HG02973 (cell line): ENCODE measurements around the gene TMEM213.

Source experiments
- ATAC-seq: cut with Tn5 transposase; IDR thresholded peaks from one replicate; pipeline ENCODE4 v1.9.1; 2021; ENCODE audit warnings: moderate library complexity; ENCODE audit not compliant: unreplicated experiment

The TMEM213 gene

GRCh38 chr7:138837627-138838026 lies 39.8 kb downstream of the TMEM213 start:
- ATAC-seq = no peak

- no peak for ATAC-seq
Observed at GRCh38 chr7:138838166-138838565, 40.4 kb downstream of the TMEM213 start.

GRCh38 chr7:138842111-138842510 lies 44.3 kb downstream of the TMEM213 start:
- ATAC-seq = no peak

- no peak for ATAC-seq
Observed at GRCh38 chr7:138843632-138844580, 46.1 kb downstream of the TMEM213 start.

GRCh38 chr7:138845711-138846110 lies 47.9 kb downstream of the TMEM213 start:
- no peak for ATAC-seq

GRCh38 chr7:138848056-138848980 lies 50.5 kb downstream of the TMEM213 start:
- no peak for ATAC-seq

GRCh38 chr7:138849701-138850100 lies 51.9 kb downstream of the TMEM213 start:
- no peak for ATAC-seq

- no peak for ATAC-seq
Observed at GRCh38 chr7:138852469-138852868, 54.7 kb downstream of the TMEM213 start.

- no peak for ATAC-seq
Observed at GRCh38 chr7:138853448-138853847, 55.7 kb downstream of the TMEM213 start.

GRCh38 chr7:138854115-138854645 lies 56.4 kb downstream of the TMEM213 start:
- ATAC-seq = no peak

- ATAC-seq = no peak
Observed at GRCh38 chr7:138857728-138858127, 59.9 kb downstream of the TMEM213 start.

GRCh38 chr7:138861051-138861450 lies 63.3 kb downstream of the TMEM213 start:
- ATAC-seq = no peak

GRCh38 chr7:138863931-138864330 lies 66.1 kb downstream of the TMEM213 start:
- ATAC-seq = no peak

- ATAC-seq = no peak
Observed at GRCh38 chr7:138864667-138865066, 66.9 kb downstream of the TMEM213 start.

GRCh38 chr7:138865843-138866242 lies 68.0 kb downstream of the TMEM213 start:
- no peak for ATAC-seq

GRCh38 chr7:138866353-138866752 lies 68.6 kb downstream of the TMEM213 start:
- ATAC-seq = no peak

GRCh38 chr7:138867744-138868143 lies 70.0 kb downstream of the TMEM213 start:
- ATAC-seq = no peak

- no peak for ATAC-seq
Observed at GRCh38 chr7:138868711-138869110, 70.9 kb downstream of the TMEM213 start.

- no peak for ATAC-seq
Observed at GRCh38 chr7:138869353-138869752, 71.6 kb downstream of the TMEM213 start.

GRCh38 chr7:138871065-138871813 lies 73.4 kb downstream of the TMEM213 start:
- no peak for ATAC-seq

- ATAC-seq = no peak
Observed at GRCh38 chr7:138871814-138872090, 74.0 kb downstream of the TMEM213 start.
